DMS 273 (cell line): ENCODE results near the gene RPL41.
A peak's percentile ranks its signal among the peaks of the same experiment; 100 is the strongest.
"Not testable (repeated sequence)": the region's sequence is repeated elsewhere in the genome, so short reads cannot be mapped to it uniquely, and the experiment has no call there.

Source experiments
- DNase-seq: peaks from one replicate; lab custom pipeline; 2025; ENCODE audit not compliant: unreplicated experiment; lab: John Stamatoyannopoulos, UW

The RPL41 gene

GRCh38 chr12:56153678-56154065, 37.2 kb downstream of the RPL41 start:
- DNase-seq, result no peak

- peak; percentile 65 for DNase-seq
These were observed 37.9 kb downstream of the RPL41 start for GRCh38 chr12:56154246-56154771.

GRCh38 chr12:56154818-56155217, 38.4 kb downstream of the RPL41 start:
- DNase-seq, result no peak

DNA sequence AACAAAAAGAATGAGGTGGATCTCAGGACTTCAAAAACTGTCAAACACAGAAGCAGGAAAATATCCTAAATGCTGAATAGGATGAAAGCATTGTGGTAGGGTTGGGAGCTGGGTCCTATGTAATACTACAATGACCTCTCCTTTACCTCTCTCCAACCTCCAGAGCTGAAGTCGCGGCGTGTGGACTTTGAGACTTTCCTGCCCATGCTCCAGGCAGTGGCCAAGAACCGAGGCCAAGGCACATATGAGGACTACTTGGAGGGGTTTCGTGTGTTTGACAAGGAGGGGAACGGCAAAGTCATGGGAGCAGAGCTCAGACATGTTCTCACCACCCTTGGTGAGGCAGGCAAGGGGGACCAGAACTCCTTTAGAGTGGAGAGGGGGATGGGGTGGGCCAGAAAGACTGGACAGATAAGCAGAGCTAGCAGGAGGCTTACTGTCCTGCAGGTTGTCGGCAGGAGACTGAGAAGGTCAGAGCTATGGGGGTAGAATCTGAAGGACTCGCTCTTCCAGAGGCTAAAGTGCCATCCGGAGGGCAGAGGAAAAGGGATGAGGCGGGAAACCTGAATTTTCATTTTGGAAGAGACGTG, 38.9 kb downstream of the RPL41 start:
- no peak for DNase-seq

DNA sequence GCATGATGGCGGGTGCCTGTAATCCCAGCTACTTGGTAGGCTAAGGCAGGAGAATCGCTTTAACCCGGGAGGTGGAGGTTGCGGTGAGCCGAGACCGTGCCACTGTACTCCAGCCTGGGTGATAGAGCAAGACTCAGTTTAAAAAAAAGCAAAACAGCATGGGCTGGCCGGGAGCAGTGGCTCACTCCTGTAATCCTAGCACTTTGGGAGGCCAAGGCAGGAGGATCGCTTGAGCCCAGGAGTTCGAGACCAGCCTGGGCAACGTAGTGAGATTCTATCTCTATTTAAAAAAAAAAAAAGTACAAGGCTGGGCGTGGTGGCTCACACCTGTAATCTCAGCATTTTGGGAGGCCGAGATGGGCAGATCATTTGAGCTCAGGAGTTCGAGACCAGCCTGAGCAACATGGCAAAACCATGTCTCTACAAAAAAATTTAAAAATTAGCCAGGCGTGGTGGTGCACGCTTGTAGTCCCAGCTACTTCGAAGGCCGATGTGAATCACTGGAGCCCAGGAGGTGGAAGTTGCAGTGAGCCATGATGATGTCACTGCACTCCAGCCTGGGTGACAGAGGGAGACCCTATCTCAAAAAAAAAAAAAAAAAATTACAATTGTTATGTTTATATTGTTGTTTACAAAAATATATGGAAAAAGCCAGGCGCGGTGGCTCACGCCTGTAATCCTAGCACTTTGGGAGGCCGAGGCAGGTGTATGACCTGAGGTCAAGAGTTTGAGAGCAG, 40.2 kb downstream of the RPL41 start:
- not testable (repeated sequence) for DNase-seq

DNA sequence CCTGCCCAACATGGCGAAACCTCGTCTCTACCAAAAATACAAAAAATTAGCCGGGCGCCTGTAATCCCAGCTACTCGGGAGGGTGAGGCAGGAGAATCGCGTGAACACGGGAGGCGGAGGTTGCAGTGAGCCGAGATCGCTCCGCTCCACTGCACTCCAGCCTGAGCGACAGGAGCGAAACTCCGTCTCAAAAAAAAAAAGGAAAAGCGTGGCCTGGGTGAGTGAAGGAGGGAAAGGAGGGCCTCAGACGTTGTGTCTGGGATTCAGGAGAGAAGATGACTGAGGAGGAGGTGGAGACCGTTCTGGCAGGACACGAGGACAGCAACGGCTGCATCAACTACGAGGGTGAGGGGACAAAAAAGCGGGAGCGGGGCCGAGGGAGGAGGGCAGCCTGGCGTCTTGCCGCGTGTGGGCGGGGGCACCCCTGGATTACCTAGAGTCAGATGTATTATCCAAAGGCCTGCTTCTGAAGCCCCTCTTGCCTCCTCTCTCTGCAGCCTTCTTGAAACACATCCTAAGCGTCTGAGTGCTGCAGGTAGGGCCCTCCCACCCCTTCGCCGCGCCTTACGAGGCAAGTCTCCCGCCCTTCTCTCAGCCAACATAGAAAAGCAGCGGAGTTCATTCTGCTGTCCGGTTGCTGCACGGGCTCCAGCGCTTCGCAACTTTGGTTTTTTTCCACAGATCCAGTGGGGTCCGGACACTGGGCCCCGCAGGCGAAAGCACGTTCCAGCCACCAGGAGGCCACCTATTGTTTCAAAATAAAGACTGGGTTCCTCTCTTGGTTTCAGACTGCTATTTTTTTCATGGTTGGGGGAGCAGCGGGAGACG, 41.0 kb downstream of the RPL41 start:
- peak; percentile 87 for DNase-seq

DNA sequence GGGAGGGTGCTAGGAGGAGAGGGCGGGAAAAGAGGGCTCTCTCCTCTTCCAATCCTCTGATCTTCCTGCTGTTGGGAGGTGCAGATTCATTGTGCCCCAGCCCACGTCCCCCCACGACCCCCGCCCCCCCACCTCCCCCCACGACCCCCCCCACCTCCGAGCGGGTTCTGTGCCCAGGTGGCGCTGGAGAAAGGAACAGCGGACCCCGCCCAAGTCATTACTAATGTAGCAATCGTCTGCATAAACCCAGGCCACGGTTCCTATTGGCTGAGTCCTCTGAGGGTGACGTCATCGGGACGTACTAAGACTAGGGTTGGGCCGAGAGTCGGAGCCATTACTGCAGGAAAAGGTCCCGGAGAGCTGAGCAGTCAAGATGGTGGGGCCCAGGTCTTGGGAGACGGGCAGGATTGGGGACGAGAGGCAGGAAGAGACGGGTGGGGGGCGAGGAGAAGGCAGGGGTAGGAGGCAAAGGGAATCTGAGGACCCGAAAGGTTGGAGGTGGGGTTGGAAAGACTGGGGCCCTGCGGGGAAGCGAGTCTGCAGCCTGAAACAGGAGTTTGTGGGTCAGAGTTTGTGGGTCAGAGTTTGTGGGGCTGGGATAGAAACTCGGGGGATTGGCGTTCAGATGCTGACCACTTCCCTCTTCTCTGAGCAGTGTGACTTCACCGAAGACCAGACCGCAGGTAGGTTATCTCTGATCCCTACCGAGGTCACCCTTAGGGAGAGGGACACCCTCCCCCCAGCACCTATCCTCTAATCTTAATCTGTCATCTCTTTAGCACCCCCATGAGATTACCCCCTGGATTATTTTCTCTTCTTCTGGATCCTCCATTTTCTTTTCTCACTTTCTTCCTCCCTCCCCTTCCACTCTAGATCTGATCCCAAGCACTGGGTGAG, 41.8 kb downstream of the RPL41 start, which contains the start of gene MYL6:
Gene MYL6, plus strand, starts transcription at position 331 of the 897 bp plus-strand sequence. Its CDS starts 43 bp downstream, at position 374.
- peak; percentile 98 for DNase-seq

DNA sequence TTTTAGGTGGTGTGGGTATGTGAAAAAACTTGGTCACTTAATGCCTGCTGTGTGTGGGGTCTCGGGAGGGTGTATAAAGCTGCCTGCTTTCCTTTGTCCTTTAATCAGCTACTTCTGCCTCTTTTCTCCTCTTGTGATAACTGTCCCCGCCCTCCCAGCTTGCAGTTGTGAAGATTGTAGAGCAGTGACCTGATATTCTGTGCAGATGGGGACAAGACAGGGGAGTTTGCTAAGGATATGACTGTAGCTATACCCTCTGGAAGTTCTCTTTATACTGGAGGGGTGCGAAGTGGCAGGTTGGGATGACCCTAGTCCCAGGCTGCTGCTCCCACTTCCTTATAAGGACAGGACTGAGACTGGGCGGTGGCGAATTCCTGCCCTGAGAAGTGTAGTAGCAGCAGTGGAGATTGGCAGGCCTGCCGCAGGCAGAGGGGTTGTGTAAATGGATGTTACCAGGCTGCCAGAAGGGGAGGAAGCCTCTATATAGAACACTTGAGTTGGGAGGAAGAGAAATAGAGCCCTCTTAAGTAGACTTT, 42.6 kb downstream of the RPL41 start:
- DNase-seq, result peak; percentile 80

- no peak for DNase-seq
These were observed 43.2 kb downstream of the RPL41 start for GRCh38 chr12:56159482-56160192.

GRCh38 chr12:56160193-56160763, 43.8 kb downstream of the RPL41 start:
- DNase-seq, result no peak

DNA sequence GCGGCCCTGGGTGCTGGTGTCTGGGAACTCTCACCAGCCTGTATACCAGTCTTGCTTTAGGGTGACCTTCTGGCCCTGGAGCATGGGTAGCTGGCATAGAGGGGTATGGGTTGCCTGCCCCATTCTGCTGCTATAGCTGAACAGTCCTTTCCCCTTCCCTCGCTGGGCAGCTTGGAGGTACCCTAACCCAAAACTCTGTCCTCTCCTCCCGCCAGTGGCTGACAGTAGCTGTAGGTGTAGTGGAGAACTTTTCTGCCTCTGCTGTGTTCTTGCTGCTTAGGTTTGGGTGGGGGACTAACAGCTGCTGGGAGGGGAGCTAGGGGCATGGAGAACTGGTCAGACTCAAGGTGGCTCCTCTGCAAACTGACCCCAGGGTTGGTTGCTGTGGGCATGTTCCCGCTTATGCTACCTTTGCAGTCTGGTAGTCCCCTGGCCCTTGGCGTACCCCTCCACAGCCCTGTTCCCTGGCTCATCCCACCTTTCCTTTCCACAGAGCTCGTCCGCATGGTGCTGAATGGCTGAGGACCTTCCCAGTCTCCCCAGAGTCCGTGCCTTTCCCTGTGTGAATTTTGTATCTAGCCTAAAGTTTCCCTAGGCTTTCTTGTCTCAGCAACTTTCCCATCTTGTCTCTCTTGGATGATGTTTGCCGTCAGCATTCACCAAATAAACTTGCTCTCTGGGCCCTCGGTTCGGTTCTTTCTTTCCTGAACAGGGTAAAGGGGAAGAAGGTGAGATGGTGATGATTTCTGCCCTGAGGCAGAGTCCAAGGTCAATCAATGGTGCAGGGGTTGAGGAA, 44.7 kb downstream of the RPL41 start:
- no peak for DNase-seq

DNA sequence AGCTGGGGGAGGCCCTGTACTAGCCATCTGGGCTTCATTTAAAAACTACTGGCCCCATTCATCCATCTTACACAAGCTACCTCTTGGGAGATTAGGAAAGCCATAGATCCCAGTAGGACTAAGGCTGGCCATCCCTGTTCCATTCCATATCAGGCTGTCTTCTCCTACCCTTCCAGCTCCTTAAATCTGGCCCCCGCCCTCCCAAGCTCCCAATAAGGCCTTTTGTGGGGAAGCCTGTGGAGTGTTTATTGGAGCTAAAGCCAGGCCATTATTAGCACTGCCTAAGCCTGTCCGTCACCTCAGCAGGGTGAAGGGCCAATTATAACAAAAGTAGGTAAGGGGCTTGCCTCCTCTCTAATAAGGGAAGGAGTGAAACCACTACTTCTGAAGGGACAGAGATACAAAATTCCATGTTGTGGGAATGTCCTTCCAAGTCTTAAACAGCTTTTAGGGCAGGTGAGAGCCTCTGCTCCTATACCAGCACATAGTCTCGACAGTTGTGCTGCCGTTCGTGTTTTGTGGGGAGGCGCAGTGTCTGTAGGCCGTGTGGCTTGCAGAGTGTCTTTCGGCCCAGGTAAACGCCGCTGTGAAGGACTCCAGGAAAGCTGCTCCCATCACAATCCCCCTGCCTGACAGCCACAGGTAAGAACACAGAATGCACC, 45.4 kb downstream of the RPL41 start:
- no peak for DNase-seq

DNA sequence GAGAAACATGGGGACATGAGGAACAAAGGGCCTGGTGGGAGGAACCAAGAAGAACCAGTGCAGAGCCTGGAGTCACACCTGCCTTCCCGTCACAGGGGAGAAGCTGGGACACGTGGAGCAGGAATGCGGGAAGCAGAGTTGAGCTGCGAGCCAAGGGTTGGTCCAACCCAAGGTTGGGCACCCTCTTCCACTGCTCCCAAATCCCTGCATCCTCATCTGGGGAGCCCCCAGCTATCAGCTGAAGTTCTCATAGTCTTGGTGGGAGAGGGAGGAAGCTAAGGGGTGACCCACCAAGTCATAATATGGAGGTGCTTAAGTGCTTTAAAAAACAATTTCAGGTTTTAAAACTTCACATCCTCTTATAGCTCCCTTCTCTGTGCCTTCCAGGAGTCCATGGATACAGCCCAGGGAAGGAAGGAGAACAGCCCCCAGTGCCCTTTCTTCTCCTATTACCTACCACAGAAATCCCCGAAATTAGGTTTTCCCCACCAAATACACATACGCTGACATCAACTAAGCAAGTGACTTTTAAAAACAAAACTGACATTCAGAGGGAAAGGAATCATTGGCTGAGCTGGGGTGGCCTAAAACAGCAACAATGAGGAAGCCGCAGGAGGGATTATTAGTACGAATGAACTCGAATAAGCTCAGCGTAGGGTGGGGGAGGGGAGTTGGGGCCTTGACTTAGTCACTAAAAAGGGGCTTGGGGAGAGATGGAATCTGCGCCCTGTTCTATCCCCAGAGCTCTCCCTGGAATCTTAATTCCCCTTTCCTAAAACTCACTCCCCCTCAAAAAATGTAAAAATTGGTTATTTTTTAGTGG, 46.2 kb downstream of the RPL41 start:
- DNase-seq, result peak; percentile 16

DNA sequence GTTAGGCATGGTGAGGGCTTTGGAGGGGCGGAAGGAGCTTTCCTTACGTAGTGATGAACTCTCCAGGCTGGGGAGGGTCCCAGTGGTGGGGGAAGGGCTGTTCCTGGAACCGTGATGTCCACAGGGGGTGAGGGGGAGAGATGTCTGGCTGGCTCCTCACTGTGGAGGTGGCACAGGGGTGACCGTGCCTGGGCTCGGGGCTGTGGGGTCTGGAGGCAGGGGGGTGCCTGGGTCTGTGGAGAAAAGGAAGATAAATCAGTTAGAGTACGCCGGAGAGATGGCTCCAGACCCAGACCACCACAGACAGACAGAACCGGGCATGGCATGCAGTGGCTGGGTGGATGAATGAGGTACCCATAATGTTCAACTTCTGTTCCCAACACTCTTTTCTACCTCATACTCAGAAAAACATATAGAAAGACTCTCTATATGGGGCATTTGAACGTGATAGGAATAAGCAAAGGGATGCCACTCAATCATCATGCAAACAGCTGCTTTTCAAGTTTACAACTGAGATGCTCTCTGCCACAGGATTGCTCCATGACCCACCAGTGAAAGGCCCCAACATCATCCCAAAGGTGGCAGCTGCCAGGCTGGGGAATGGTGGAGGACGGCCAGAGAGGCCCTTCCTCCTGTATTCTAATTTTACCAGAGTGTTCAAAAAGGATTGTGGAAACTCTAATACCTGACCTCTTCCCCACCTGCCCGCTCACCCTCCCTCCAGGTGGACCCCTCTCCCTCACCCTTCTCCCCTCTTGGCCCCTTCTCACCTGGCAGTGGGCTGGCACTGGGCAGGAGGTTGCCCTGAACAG, 47.3 kb downstream of the RPL41 start:
- no peak for DNase-seq

DNA sequence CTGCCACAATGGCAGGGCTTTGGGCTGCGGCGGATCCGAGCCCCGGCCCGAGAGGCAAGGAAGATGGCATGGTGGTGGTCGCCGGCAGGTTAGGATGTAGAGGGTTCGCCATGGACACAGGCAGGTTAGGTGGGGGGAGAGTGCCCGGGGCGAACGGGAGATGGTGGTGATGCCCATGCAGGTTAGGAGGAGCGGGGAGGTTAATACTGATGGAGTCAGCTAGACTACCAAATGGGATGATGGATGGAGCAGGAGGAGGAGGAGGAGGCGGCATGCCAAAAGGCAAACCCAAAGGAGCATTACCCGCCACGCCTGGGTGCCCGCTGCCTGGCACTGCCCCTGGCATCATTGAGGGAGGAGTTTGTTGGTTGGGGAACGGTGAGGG, 47.9 kb downstream of the RPL41 start:
- DNase-seq, result no peak

DNA sequence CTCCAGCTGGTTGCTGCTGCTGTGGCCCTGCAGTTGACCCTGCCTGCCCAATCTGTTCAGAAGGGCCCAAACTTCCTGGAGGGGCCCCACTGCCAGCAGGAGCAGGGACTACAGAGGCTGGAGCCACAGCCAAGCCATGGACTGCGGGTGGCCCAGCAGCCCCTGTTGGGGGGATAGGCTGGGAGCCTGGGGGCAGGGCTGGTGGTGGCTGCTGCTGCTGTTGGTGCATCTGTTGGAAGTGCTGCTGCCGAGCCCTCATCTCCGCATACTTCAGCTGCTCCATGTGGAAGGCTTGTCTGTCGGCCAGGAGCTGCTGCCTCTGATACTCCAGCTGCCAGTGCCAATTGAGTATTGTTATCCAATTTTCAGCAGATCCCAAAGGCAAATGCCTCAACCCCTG, 48.9 kb downstream of the RPL41 start:
- peak; percentile 17 for DNase-seq
